B cell (primary cell): ENCODE data around the gene NCAM1. TPM values are rescaled to one million over a fixed set of nuclear protein-coding genes. Genes with fewer than 3 reads are reported as not detected.

ENCODE experiments used
- ATAC-seq: fragments of 200-7000 bp; cut with Tn5 transposase; one replicate; pipeline ENCODE4 v1.10.0; 2021; ENCODE audit warnings: low read depth, mild to moderate bottlenecking, moderate number of reproducible peaks, moderate library complexity
- CTCF ChIA-PET: fragments of 350-600 bp; sonication (Branson Sonifier 250); formaldehyde crosslinking; loops from one replicate; lab custom pipeline; 2021; ENCODE audit warnings: antibody characterized with exemption, inconsistent platforms; lab: Charles Lee
- POLR2A ChIA-PET: fragments of 350-600 bp; sonication (Branson Sonifier 250); formaldehyde crosslinking; loops from one replicate; lab custom pipeline; 2021; ENCODE audit warnings: antibody characterized with exemption; lab: Charles Lee
- DNase-seq: peaks from one replicate; pipeline ENCODE4 v3.0.0; 2013
- H2AFZ ChIP-seq: 2 replicates; pipeline ENCODE4 v1.6.1; 2012; ENCODE audit warnings: mild to moderate bottlenecking, low read depth, low read length; ENCODE audit not compliant: insufficient read depth, poor library complexity, severe bottlenecking
- H3K27ac ChIP-seq, 2 donors: 1 replicate in 1 of 2; 2 replicates in 1 of 2; pipeline ENCODE4 v1.5.1; 2012 to 2013; ENCODE audit warnings: low read length in 2 of 2, mild to moderate bottlenecking in 2 of 2, moderate library complexity in 1 of 2
- H3K27me3 ChIP-seq, 4 experiments: fragments of 200-600 bp in 1 of 4; sonication (generic) in 1 of 4; replicated peaks in 1 of 4; 1 replicate in 2 of 4; 2 replicates in 2 of 4; pipeline versions ENCODE4 v1.6.1 to v1.7.0; 2013 to 2016; ENCODE audit warnings: low read length in 3 of 4, mild to moderate bottlenecking in 2 of 4, mixed read lengths in 1 of 4, moderate library complexity in 1 of 4; ENCODE audit not compliant: insufficient read depth in 4 of 4, control insufficient read depth in 3 of 4; ENCODE audit errors: control extremely low read depth in 1 of 4
- H3K36me3 ChIP-seq, 2 experiments: replicated peaks in 1 of 2; 1 replicate in 1 of 2; 2 replicates in 1 of 2; pipeline versions ENCODE4 v1.6.1 to v1.7.1; 2013; ENCODE audit warnings: low read length in 1 of 2; ENCODE audit not compliant: insufficient read depth in 2 of 2, control insufficient read depth in 1 of 2; ENCODE audit errors: control extremely low read depth in 1 of 2, extremely low read depth in 1 of 2
- H3K4me1 ChIP-seq, 2 donors: fragments of 200-600 bp in 1 of 2; sonication (generic) in 1 of 2; 1 replicate in 1 of 2; 2 replicates in 1 of 2; pipeline versions ENCODE4 v1.5.1 to v1.6.1; 2013 to 2017; ENCODE audit warnings: low read length in 2 of 2; ENCODE audit not compliant: control insufficient read depth in 2 of 2, insufficient read depth in 2 of 2
- H3K4me2 ChIP-seq: replicated peaks from 2 replicates; pipeline ENCODE3; 2012; ENCODE audit warnings: mild to moderate bottlenecking, low read depth, low read length; ENCODE audit not compliant: poor library complexity, severe bottlenecking
- H3K4me3 ChIP-seq, 5 experiments: fragments of 200-600 bp in 1 of 5; sonication (generic) in 1 of 5; 1 replicate in 3 of 5; 2 replicates in 2 of 5; pipeline versions ENCODE4 v1.5.1 to v1.7.0; 2011 to 2016; ENCODE audit warnings: low read length in 4 of 5, mild to moderate bottlenecking in 4 of 5, low read depth in 2 of 5, control low read depth in 1 of 5, moderate library complexity in 1 of 5; ENCODE audit not compliant: insufficient read depth in 1 of 5; ENCODE audit errors: control extremely low read depth in 1 of 5, extremely low read depth in 1 of 5
- H3K79me2 ChIP-seq: fragments of 200-600 bp; sonication (generic); one replicate; pipeline ENCODE4 v1.6.0; 2016; ENCODE audit warnings: low read length; ENCODE audit not compliant: control insufficient read depth, insufficient read depth
- H3K9ac ChIP-seq: fragments of 200-600 bp; sonication (generic); 2 replicates; pipeline ENCODE4 v1.6.1; 2017; ENCODE audit warnings: mild to moderate bottlenecking, low read length, moderate library complexity
- H3K9me3 ChIP-seq, 3 donors: one replicate each; pipeline versions ENCODE4 v1.6.1 to v1.7.1; 2013; ENCODE audit warnings: low read length in 2 of 3; ENCODE audit not compliant: control insufficient read depth in 2 of 3, insufficient read depth in 1 of 3; ENCODE audit errors: control extremely low read depth in 1 of 3
- H4K20me1 ChIP-seq: 2 replicates; pipeline ENCODE4 v1.6.0; 2012; ENCODE audit warnings: mild to moderate bottlenecking, low read length; ENCODE audit not compliant: insufficient read depth, control insufficient read depth, poor library complexity, severe bottlenecking
- H3K27ac Mint-ChIP-seq: one replicate; pipeline ENCODE4 v1.8.0; 2021; ENCODE audit warnings: mixed read lengths
- H3K27me3 Mint-ChIP-seq: one replicate; pipeline ENCODE4 v1.8.0; 2021; ENCODE audit warnings: mixed read lengths
- H3K4me1 Mint-ChIP-seq: one replicate; pipeline ENCODE4 v1.8.0; 2021; ENCODE audit warnings: mixed read lengths
- H3K4me3 Mint-ChIP-seq: one replicate; pipeline ENCODE4 v1.8.0; 2021; ENCODE audit warnings: mixed read lengths
- H3K9me3 Mint-ChIP-seq: one replicate; pipeline ENCODE4 v1.8.0; 2022; ENCODE audit warnings: mixed read lengths; ENCODE audit not compliant: insufficient read depth
- CTCF ChIP-seq: fragments of 200-600 bp; IDR thresholded peaks from one replicate; pipeline ENCODE4 v1.8.0; 2022; ENCODE audit warnings: antibody characterized with exemption, mild to moderate bottlenecking
- EZH2 ChIP-seq: IDR thresholded peaks from 2 replicates; pipeline ENCODE4 v1.6.1; 2012; ENCODE audit warnings: borderline replicate concordance, low read depth, mild to moderate bottlenecking, moderate library complexity, low read length; ENCODE audit not compliant: insufficient read depth, poor library complexity, severe bottlenecking
- WGBS: methylation state at CpG from one replicate; pipeline ENCODE4 v1.1.5; 2013; ENCODE audit warnings: missing lambda C conversion rate; ENCODE audit not compliant: insufficient coverage; 5-methylcytosine and 5-hydroxymethylcytosine counted together
- intact Hi-C: fragments of 100-400 bp; cut with micrococcal nuclease; formaldehyde crosslinking; loops from one replicate; pipeline ENCODE4 v1.10.0; 2022
- polyA plus RNA-seq: library from polyadenylated mRNA; depleted of rRNA; stranded (reverse); fragments of >200 nt; gene quantifications from 2 replicates; pipeline ENCODE4 v1.2.3, GENCODE V29; 2012
- total RNA-seq, 2 donors: library from RNA; stranded (reverse); fragments of 120-200 nt in 1 of 2; gene quantifications; 1 replicate in 1 of 2; 2 replicates in 1 of 2; pipeline versions ENCODE4 v1.2.3 to v1.2.4, GENCODE V29; 2013 to 2022

NCAM1 gene
- total and polyA plus RNA-seq, 2 donors (not counting 1 experiment from before 2014, with no cell fraction given) = 0.37 TPM; not detected in 1

GRCh38 chr11:113035708-113036107, 74.5 kb downstream of the NCAM1 start:
- no peaks in the 10 kb centered on the region for H3K4me1 Mint-ChIP-seq
- ChIA-PET POLR2A (no interaction called here), CTCF (no interaction called here)
- Histone ChIP-seq H3K27me3 (no peaks in the 10 kb centered on the region), H4K20me1 (no peaks in the 10 kb centered on the region), H2AFZ (no peak overlapping the region), H3K27ac (no peak overlapping the region), H3K79me2 (no peaks in the 10 kb centered on the region), H3K36me3 (no peaks in the 10 kb centered on the region), H3K4me3 (no peak overlapping the region), H3K9me3 (peaks cover 0 to 10% (median 0%) of the 10 kb centered on the region in 3 donors), H3K4me1 (no peaks in the 10 kb centered on the region), H3K4me2 (no peak overlapping the region), H3K9ac (no peak overlapping the region)
- TF ChIP-seq CTCF (no peak), EZH2 (no peak)
- no peaks in the 10 kb centered on the region for H3K9me3 Mint-ChIP-seq
- intact Hi-C loops = no loop called here
- H3K4me3 Mint-ChIP-seq = no peak overlapping the region
- no peak overlapping the region for H3K27ac Mint-ChIP-seq
- 93% methylated on average over 3 of the region's 3 CpGs for WGBS
- DNase-seq = no peak
- ATAC-seq = no peak
- H3K27me3 Mint-ChIP-seq = no peaks in the 10 kb centered on the region

GRCh38 chr11:113043698-113044097, 82.5 kb downstream of the NCAM1 start:
- peaks cover 0 to 2% (median 1%) of the 10 kb centered on the region in 3 donors for H3K9me3 ChIP-seq
- H3K9me3 Mint-ChIP-seq = no peaks in the 10 kb centered on the region
- H3K27ac Mint-ChIP-seq = no peak overlapping the region
- intact Hi-C loops = no loop called here
- H3K4me1 Mint-ChIP-seq = no peaks in the 10 kb centered on the region
- H4K20me1 ChIP-seq = no peaks in the 10 kb centered on the region
- no peaks in the 10 kb centered on the region for H3K36me3 ChIP-seq
- no peak overlapping the region for H3K9ac ChIP-seq
- DNase-seq (no peak), ATAC-seq (no peak)
- H3K4me1 ChIP-seq = no peaks in the 10 kb centered on the region
- CTCF ChIA-PET = no interaction called here
- peaks cover 6% of the 10 kb centered on the region for H3K27me3 Mint-ChIP-seq
- H3K4me3 Mint-ChIP-seq = no peak overlapping the region
- no CpG with 5 or more reads among the region's 5 CpGs for WGBS
- H2AFZ ChIP-seq = no peak overlapping the region
- H3K4me3 ChIP-seq = no peak overlapping the region
- POLR2A ChIA-PET = no interaction called here
- no peaks in the 10 kb centered on the region for H3K79me2 ChIP-seq
- no peak for TF ChIP-seq EZH2
- no peak for TF ChIP-seq CTCF
- no peaks in the 10 kb centered on the region for H3K27me3 ChIP-seq
- no peak overlapping the region for H3K27ac ChIP-seq
- H3K4me2 ChIP-seq = no peak overlapping the region
